ENCODE measurements around the gene MAN1B1.
A peak's percentile ranks its signal among the peaks of the same experiment; 100 is the strongest.
"Not testable (repeated sequence)": the region's sequence is repeated elsewhere in the genome, so short reads cannot be mapped to it uniquely, and the experiment has no call there.

Gene MAN1B1

GRCh38 chr9:137116728-137117127, 29.9 kb downstream of the MAN1B1 start:
- Histone ChIP-seq H3K27ac (replicated peaks) (no peak overlapping the region), H3K27me3 (ENCODE audit: insufficient read depth, poor library complexity, severe bottlenecking) (no peaks in the 10 kb centered on the region), H3K4me3 (replicated peaks; ENCODE audit: insufficient read depth, low read length) (no peak overlapping the region)
- DNase-seq (ENCODE audit: low read depth in 1 of 2, low spot score in 1 of 2) = no peak
- TF ChIP-seq CTCF (IDR thresholded peaks at IDR 0.05; ENCODE audit: insufficient read depth, low read length) = no peak
- TF ChIP-seq GABPA (IDR thresholded peaks at IDR 0.05; ENCODE audit: low read depth) = no peak
- TF ChIP-seq, protein P1, sequence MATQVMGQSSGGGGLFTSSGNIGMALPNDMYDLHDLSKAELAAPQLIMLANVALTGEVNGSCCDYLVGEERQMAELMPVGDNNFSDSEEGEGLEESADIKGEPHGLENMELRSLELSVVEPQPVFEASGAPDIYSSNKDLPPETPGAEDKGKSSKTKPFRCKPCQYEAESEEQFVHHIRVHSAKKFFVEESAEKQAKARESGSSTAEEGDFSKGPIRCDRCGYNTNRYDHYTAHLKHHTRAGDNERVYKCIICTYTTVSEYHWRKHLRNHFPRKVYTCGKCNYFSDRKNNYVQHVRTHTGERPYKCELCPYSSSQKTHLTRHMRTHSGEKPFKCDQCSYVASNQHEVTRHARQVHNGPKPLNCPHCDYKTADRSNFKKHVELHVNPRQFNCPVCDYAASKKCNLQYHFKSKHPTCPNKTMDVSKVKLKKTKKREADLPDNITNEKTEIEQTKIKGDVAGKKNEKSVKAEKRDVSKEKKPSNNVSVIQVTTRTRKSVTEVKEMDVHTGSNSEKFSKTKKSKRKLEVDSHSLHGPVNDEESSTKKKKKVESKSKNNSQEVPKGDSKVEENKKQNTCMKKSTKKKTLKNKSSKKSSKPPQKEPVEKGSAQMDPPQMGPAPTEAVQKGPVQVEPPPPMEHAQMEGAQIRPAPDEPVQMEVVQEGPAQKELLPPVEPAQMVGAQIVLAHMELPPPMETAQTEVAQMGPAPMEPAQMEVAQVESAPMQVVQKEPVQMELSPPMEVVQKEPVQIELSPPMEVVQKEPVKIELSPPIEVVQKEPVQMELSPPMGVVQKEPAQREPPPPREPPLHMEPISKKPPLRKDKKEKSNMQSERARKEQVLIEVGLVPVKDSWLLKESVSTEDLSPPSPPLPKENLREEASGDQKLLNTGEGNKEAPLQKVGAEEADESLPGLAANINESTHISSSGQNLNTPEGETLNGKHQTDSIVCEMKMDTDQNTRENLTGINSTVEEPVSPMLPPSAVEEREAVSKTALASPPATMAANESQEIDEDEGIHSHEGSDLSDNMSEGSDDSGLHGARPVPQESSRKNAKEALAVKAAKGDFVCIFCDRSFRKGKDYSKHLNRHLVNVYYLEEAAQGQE (IDR thresholded peaks at IDR 0.05; ENCODE audit: insufficient replicate concordance, low read depth) = no peak
- TF ChIP-seq SPI1 (IDR thresholded peaks at IDR 0.05; ENCODE audit: borderline replicate concordance, low read depth) = no peak
- TF ChIP-seq POLR2AphosphoS5 (IDR thresholded peaks at IDR 0.05; ENCODE audit: low read depth) = no peak

DNA sequence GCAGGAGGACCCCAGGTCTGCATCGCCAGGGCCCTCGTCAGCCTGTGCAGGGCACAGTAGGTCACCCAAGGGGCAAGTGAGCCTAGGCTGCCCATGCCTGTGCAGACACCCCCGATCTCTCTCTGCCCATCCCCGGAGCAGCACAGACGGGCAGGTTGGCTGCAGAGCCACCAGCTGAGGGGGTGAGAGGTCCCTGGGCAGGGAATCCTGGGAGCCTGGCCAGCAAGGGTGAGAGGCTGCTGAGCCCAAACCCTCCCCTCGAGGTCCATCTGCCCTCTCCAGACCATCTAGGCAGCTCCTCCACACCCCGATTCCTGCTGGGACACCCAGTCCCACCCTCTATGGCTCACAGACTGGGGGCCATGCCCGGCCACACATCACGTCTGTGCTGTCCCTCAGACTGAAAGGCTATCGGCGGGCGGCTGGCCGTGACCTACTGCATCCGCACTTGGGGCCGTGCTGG, 30.5 kb downstream of the MAN1B1 start:
- H3K27ac ChIP-seq (replicated peaks) = no peak overlapping the region
- no peak for TF ChIP-seq CTCF (IDR thresholded peaks at IDR 0.05; ENCODE audit: insufficient read depth, low read length)
- TF ChIP-seq POLR2AphosphoS5 (IDR thresholded peaks at IDR 0.05; ENCODE audit: low read depth) = no peak
- no peak for TF ChIP-seq SPI1 (IDR thresholded peaks at IDR 0.05; ENCODE audit: borderline replicate concordance, low read depth)
- TF ChIP-seq, protein P1 (IDR thresholded peaks at IDR 0.05; ENCODE audit: insufficient replicate concordance, low read depth) = no peak
- TF ChIP-seq GABPA (IDR thresholded peaks at IDR 0.05; ENCODE audit: low read depth) = no peak
- H3K27me3 ChIP-seq (ENCODE audit: insufficient read depth, poor library complexity, severe bottlenecking) = no peaks in the 10 kb centered on the region
- no peak for DNase-seq (ENCODE audit: low read depth in 1 of 2, low spot score in 1 of 2)
- H3K4me3 ChIP-seq (replicated peaks; ENCODE audit: insufficient read depth, low read length) = no peak overlapping the region

- peak in 1 of 2 experiments; percentile 79 for DNase-seq (ENCODE audit: low read depth in 1 of 2, low spot score in 1 of 2)
- H3K4me3 ChIP-seq (replicated peaks; ENCODE audit: insufficient read depth, low read length); H3K27ac ChIP-seq (replicated peaks); H3K27me3 ChIP-seq (ENCODE audit: insufficient read depth, poor library complexity, severe bottlenecking): not testable (repeated sequence)
Measured at GRCh38 chr9:137118092-137118603, 31.4 kb downstream of the MAN1B1 start.

DNA sequence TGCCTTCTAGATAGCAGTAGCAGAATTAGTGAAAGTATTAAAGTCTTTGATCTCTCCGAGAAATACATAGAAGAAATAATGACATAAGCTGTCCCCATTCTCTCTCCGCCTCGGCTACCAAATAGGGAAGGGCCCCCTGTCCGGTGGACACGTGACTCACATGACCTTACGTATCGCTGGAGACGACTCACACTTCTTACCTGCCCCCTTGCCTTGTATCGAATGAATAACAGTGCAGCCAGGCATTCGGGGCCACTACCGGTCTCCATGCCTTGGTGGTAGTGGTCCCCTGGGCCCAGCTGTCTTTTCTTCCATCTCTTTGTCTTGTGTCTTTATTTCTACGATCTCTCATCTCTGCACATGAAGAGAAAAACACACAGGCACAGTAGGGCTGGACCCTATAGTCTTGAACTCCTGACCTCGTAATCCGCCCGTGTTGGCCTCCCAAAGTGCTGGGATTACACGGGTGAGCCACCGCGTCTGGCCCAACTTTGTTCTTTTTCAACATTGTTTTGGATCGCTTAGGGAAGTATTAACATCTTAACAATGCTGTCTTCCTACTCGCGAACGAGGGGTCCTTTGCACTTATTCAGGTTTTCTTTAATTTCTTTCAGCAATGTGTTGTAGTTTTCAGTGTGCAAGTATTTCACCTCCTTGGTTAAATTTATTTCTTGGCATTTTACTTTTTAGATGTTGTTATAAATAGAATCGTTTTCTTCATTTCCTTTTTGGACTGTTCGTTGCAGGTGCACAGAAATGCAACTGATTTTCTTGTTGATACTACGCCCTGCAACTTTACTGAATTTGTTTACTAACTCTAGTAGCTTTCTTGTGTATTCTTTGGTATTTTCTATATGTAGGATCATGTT, 35.4 kb downstream of the MAN1B1 start:
- not testable (repeated sequence) for DNase-seq (ENCODE audit: low read depth in 1 of 2, low spot score in 1 of 2); H3K27me3 ChIP-seq (ENCODE audit: insufficient read depth, poor library complexity, severe bottlenecking); H3K27ac ChIP-seq (replicated peaks); H3K4me3 ChIP-seq (replicated peaks; ENCODE audit: insufficient read depth, low read length)

GRCh38 chr9:137122796-137123467, 36.1 kb downstream of the MAN1B1 start:
- H3K4me3 ChIP-seq (replicated peaks; ENCODE audit: insufficient read depth, low read length); H3K27ac ChIP-seq (replicated peaks); H3K27me3 ChIP-seq (ENCODE audit: insufficient read depth, poor library complexity, severe bottlenecking); DNase-seq (ENCODE audit: low read depth in 1 of 2, low spot score in 1 of 2): not testable (repeated sequence)
